Transverse colon (tissue), 4 donors: Measurements from ENCODE around the gene MYOC. TPM values are rescaled to one million over a fixed set of nuclear protein-coding genes. Genes with fewer than 3 reads are reported as not detected.

ENCODE experiments used
- DNase-seq: peaks from one replicate; pipeline ENCODE4 v3.0.0-alpha.2; 2019
- H3K27ac ChIP-seq, 4 donors: fragments of 200-600 bp; sonication (generic); 2 replicates each; pipeline ENCODE4 v1.5.1; 2016 to 2018; ENCODE audit warnings: inconsistent platforms in 4 of 4
- H3K27me3 ChIP-seq: fragments of 200-600 bp; sonication (generic); 2 replicates; pipeline ENCODE4 v1.5.1; 2017; ENCODE audit warnings: inconsistent platforms
- H3K36me3 ChIP-seq, 4 donors: fragments of 200-600 bp; sonication (generic); 2 replicates each; pipeline ENCODE4 v1.5.1; 2017 to 2019; ENCODE audit warnings: inconsistent platforms in 4 of 4
- H3K4me1 ChIP-seq, 4 donors: fragments of 200-600 bp; sonication (generic); 2 replicates each; pipeline ENCODE4 v1.5.1; 2017 to 2020; ENCODE audit warnings: inconsistent platforms in 4 of 4
- H3K4me3 ChIP-seq, 4 donors: fragments of 200-600 bp; sonication (generic); 1 replicate in 1 of 4; 2 replicates in 3 of 4; pipeline versions ENCODE4 v1.5.1 to v1.6.1; 2017 to 2019; ENCODE audit warnings: inconsistent platforms in 4 of 4
- H3K9me3 ChIP-seq, 2 donors: fragments of 200-600 bp; sonication (generic); 2 replicates each; pipeline ENCODE4 v1.5.1; 2017 to 2019; ENCODE audit warnings: inconsistent platforms in 2 of 2
- CTCF ChIP-seq, 5 experiments: fragments of 200-600 bp in 3 of 5; fragments of 450-650 bp in 2 of 5; sonication (generic) in 3 of 5; IDR thresholded peaks; 1 replicate in 2 of 5; 2 replicates in 3 of 5; pipeline ENCODE4 v1.5.1; 2016 to 2017; ENCODE audit warnings: antibody characterized with exemption in 5 of 5, inconsistent platforms in 3 of 5, mild to moderate bottlenecking in 2 of 5, moderate library complexity in 1 of 5
- EP300 ChIP-seq: sonication (generic); formaldehyde crosslinking; IDR thresholded peaks from one replicate; pipeline ENCODE4 v1.6.1; 2017; ENCODE audit warnings: antibody characterized with exemption, low read depth
- POLR2A ChIP-seq: fragments of 450-650 bp; IDR thresholded peaks from one replicate; pipeline ENCODE4 v1.6.1; 2016; ENCODE audit warnings: antibody characterized with exemption, mild to moderate bottlenecking, moderate library complexity
- POLR2AphosphoS5 ChIP-seq, 3 donors: sonication (generic); formaldehyde crosslinking; IDR thresholded peaks; one replicate each; pipeline ENCODE4 v1.6.1; 2016; ENCODE audit warnings: antibody characterized with exemption in 3 of 3
- WGBS, 2 donors: methylation state at CpG; one replicate each; pipeline ENCODE4 v1.1.5; 2018; ENCODE audit warnings: low coverage in 1 of 2; 5-methylcytosine and 5-hydroxymethylcytosine counted together
- in situ Hi-C, 4 donors: fragments of 200-750 bp; cut with MboI; loops; one replicate each; pipeline versions ENCODE4 v1.15.0 to v1.15.1; 2017; ENCODE audit warnings: low sequenced_read_pairs in 3 of 4, low pct_ligation_motif_present in 1 of 4, low pct_unique_long_range_greater_than_20kb in 1 of 4
- intact Hi-C: fragments of 100-400 bp; cut with DNase I; formaldehyde crosslinking; loops from one replicate; pipeline ENCODE4 v1.15.1; 2023; ENCODE audit warnings: low total_unique reads
- total RNA-seq, 4 donors: library from RNA; depleted of rRNA; stranded (reverse); fragments of >200 nt; gene quantifications; one replicate each; pipeline ENCODE4 v1.1.0, GENCODE V29; 2016

MYOC gene
- total RNA-seq, 4 donors from 2014 or later = 0.40 to 7.6 (median 2.5) TPM

GRCh38 chr1:171641076-171641864 is 11.2 kb downstream of the MYOC start:
- Histone ChIP-seq H3K36me3 (no peaks in the 10 kb centered on the region), H3K27ac (no peak overlapping the region), H3K4me3 (no peak overlapping the region), H3K27me3 (no peaks in the 10 kb centered on the region), H3K4me1 (peaks cover 5 to 15% (median 10%) of the 10 kb centered on the region in 4 donors), H3K9me3 (no peaks in the 10 kb centered on the region)
- WGBS, 2 donors = 60 to 66% methylated on average over 1 to 10 of the region's 10 CpGs
- intact Hi-C loops (loop anchor here (10.0 kb wide), 1 partner anchor 144 kb away; the partner anchor contains the start of gene METTL13), in situ Hi-C loops (loop anchor here in 3 of 4 donors (10.0 to 25.0 kb wide), 2 partner anchors 344 to 346 kb away; no protein-coding TSS in a partner anchor)
- DNase-seq = no peak
- TF ChIP-seq POLR2AphosphoS5 (IDR thresholded peaks at IDR 0.05) (no peak), EP300 (no peak), CTCF (IDR thresholded peaks at IDR 0.05) (no peak)

DNA sequence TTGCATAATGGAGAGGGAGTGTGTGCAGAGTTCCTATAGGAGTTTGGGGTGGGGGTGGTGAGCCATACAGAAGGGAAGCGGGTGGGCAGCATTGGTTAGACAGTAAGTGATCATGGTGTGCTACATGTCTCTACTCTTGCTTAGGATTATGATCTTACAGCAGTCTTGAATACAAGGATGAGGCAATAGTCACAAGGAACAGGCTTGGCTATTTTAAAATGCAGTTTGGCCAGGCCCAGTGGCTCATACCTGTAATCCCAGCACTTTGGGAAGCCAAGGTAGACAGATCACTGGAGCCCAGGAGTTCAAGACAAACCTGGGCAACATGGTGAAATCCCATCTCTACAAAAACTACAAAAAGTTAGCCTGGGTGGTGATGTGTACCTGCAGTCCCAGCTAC is 12.3 kb downstream of the MYOC start:
- H3K4me1 ChIP-seq = peaks cover under 1 to 5% (median 3%) of the 10 kb centered on the region in 4 donors
- no peaks in the 10 kb centered on the region for H3K27me3 ChIP-seq
- H3K9me3 ChIP-seq = no peaks in the 10 kb centered on the region
- DNase-seq = no peak
- 67 to 100% methylated on average over 1 of the region's 1 CpG for WGBS, 2 donors
- H3K27ac ChIP-seq = no peak overlapping the region
- no peaks in the 10 kb centered on the region for H3K36me3 ChIP-seq
- intact Hi-C loops (loop anchor here (10.0 kb wide), 1 partner anchor 145 kb away; the partner anchor contains the start of gene METTL13), in situ Hi-C loops (loop anchor here in 3 of 4 donors (10.0 to 25.0 kb wide), 2 partner anchors 345 to 347 kb away; no protein-coding TSS in a partner anchor)
- H3K4me3 ChIP-seq = no peak overlapping the region
- TF ChIP-seq EP300 (no peak), POLR2A (no peak)

DNA sequence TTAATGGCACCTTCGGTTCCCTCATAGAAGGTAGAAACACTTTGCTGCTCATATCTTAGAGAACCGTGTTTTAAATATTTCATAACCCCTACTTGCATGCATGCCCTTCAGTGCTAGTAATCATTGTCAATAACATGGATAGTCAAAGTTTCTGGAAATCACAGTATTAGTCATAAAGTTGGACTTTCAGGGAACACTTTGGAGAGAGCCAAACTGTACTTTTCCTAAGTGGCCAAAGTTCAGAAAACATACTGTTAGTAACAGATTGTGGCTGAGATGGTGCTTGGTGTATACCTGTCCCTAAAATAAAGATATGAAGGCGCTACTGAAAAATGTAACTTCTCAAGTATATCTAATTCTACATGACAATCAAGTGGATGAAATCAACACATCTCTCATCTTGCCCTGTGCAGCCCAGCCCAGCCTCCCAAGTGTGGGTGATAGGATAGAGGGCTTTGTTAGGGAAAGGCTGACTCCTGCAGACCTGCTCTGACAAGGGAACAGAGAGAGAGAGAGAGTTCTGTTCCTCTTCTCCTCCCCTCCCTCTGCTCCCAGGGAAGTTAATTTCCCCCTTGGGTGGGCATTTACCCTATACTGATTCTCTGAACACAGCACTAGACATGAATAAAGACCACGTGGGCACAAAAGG is 14.4 kb downstream of the MYOC start:
- Histone ChIP-seq H3K27me3 (no peaks in the 10 kb centered on the region), H3K9me3 (no peaks in the 10 kb centered on the region), H3K4me3 (no peak overlapping the region), H3K4me1 (no peaks in the 10 kb centered on the region), H3K36me3 (no peaks in the 10 kb centered on the region), H3K27ac (no peak overlapping the region)
- intact Hi-C loops (no loop called here), in situ Hi-C loops (loop anchor here in 2 of 4 donors (25.0 kb wide), 1 partner anchor 349 kb away; no protein-coding TSS in a partner anchor)
- DNase-seq = no peak
- 65 to 81% methylated on average over 3 to 4 of the region's 4 CpGs for WGBS, 2 donors
- TF ChIP-seq POLR2A = no peak
- no peak for TF ChIP-seq CTCF (IDR thresholded peaks at IDR 0.05)
- no peak for TF ChIP-seq EP300
- no peak for TF ChIP-seq POLR2AphosphoS5 (IDR thresholded peaks at IDR 0.05)

GRCh38 chr1:171636141-171636540 is 16.3 kb downstream of the MYOC start:
- Histone ChIP-seq H3K4me3 (no peak overlapping the region), H3K27ac (no peak overlapping the region), H3K27me3 (no peaks in the 10 kb centered on the region), H3K9me3 (no peaks in the 10 kb centered on the region), H3K4me1 (no peaks in the 10 kb centered on the region), H3K36me3 (no peaks in the 10 kb centered on the region)
- WGBS, 2 donors = 88% methylated on average over 11 of the region's 11 CpGs; no CpG with 5 or more reads in 1 of the 2 donors
- in situ Hi-C loops = loop anchor here in 2 of 4 donors (25.0 kb wide), 1 partner anchor 351 kb away; no protein-coding TSS in a partner anchor
- intact Hi-C loops = no loop called here
- no peak for DNase-seq
- TF ChIP-seq EP300 (no peak), POLR2AphosphoS5 (IDR thresholded peaks at IDR 0.05) (no peak), POLR2A (no peak), CTCF (IDR thresholded peaks at IDR 0.05) (no peak)
